Caco-2 (cell line): Measurements from ENCODE around the gene OGA. TPM values are rescaled to one million over a fixed set of nuclear protein-coding genes. Genes with fewer than 3 reads are reported as not detected.

Experiments used
- BruUV-seq: library from RNA; stranded (reverse); fragments of 400-500 nt; replicated peaks from 2 replicates; lab custom pipeline; 2021; lab: Mats Ljungman, UMichigan
- CTCF ChIA-PET: fragments of 300-600 bp; sonication (Branson Sonifier 250); formaldehyde crosslinking; loops from one replicate; lab custom pipeline; 2022; ENCODE audit warnings: antibody characterized with exemption; lab: Charles Lee
- POLR2A ChIA-PET: fragments of 300-600 bp; sonication (Branson Sonifier 250); formaldehyde crosslinking; loops from one replicate; lab custom pipeline; 2022; ENCODE audit warnings: antibody characterized with exemption; lab: Charles Lee
- DNase-seq, 2 experiments: peaks; one replicate each; pipeline versions ENCODE4 v3.0.0 to v3.0.0-alpha.2; 2020 to 2022
- H3K27me3 ChIP-seq: replicated peaks from 2 replicates; pipeline ENCODE4 v1.6.0; 2011; ENCODE audit warnings: low read length; ENCODE audit not compliant: control insufficient read depth, insufficient read depth
- H3K36me3 ChIP-seq: 2 replicates; pipeline ENCODE4 v1.5.1; 2011; ENCODE audit warnings: low read length; ENCODE audit not compliant: control insufficient read depth, insufficient read depth
- H3K4me1 ChIP-seq: fragments of 250-450 bp; sonication (Bioruptor Pico); 2 replicates; pipeline ENCODE4 v1.5.1; 2020; ENCODE audit warnings: mild to moderate bottlenecking
- H3K4me3 ChIP-seq: 2 replicates; pipeline ENCODE4 v1.5.1; 2011; ENCODE audit warnings: low read depth, mild to moderate bottlenecking, control low read depth, low read length
- H3K9me3 ChIP-seq: fragments of 250-450 bp; sonication (Bioruptor Pico); 2 replicates; pipeline ENCODE4 v1.5.1; 2020; ENCODE audit warnings: mild to moderate bottlenecking, moderate library complexity
- H3K27ac Mint-ChIP-seq: one replicate; pipeline ENCODE4 v1.8.0; 2022; ENCODE audit warnings: mixed read lengths; ENCODE audit not compliant: unreplicated experiment
- H3K27me3 Mint-ChIP-seq: one replicate; pipeline ENCODE4 v1.8.0; 2022; ENCODE audit warnings: mixed read lengths; ENCODE audit not compliant: insufficient read depth, unreplicated experiment
- H3K36me3 Mint-ChIP-seq: one replicate; pipeline ENCODE4 v1.8.0; 2022; ENCODE audit warnings: mild to moderate bottlenecking, mixed read lengths; ENCODE audit not compliant: insufficient read depth, unreplicated experiment
- H3K4me1 Mint-ChIP-seq: one replicate; pipeline ENCODE4 v1.8.0; 2022; ENCODE audit warnings: low read depth, mixed read lengths; ENCODE audit not compliant: unreplicated experiment
- H3K4me3 Mint-ChIP-seq: one replicate; pipeline ENCODE4 v1.8.0; 2022; ENCODE audit warnings: mild to moderate bottlenecking, moderate library complexity, mixed read lengths; ENCODE audit not compliant: unreplicated experiment
- H3K9me3 Mint-ChIP-seq: one replicate; pipeline ENCODE4 v1.8.0; 2022; ENCODE audit warnings: mixed read lengths; ENCODE audit not compliant: unreplicated experiment
- CTCF ChIP-seq, 2 experiments: fragments of 200-600 bp in 1 of 2; IDR thresholded peaks; 1 replicate in 1 of 2; 2 replicates in 1 of 2; pipeline versions ENCODE4 v1.5.1 to v1.8.0; 2011 to 2022; ENCODE audit warnings: antibody characterized with exemption in 1 of 2, control low read depth in 1 of 2, inconsistent platforms in 1 of 2, low read depth in 1 of 2, low read length in 1 of 2, mild to moderate bottlenecking in 1 of 2, moderate library complexity in 1 of 2; ENCODE audit not compliant: insufficient read depth in 1 of 2, severe bottlenecking in 1 of 2, unreplicated experiment in 1 of 2
- intact Hi-C: fragments of 100-400 bp; cut with micrococcal nuclease; formaldehyde crosslinking; loops from one replicate; pipeline ENCODE4 v1.10.0; 2022; ENCODE audit not compliant: unreplicated experiment
- total RNA-seq: library from RNA; stranded (reverse); gene quantifications from 2 replicates; pipeline ENCODE4 v1.2.3, GENCODE V29; 2022

The OGA gene
- total RNA-seq, 1 experiment from 2014 or later, result 76.9 TPM

DNA sequence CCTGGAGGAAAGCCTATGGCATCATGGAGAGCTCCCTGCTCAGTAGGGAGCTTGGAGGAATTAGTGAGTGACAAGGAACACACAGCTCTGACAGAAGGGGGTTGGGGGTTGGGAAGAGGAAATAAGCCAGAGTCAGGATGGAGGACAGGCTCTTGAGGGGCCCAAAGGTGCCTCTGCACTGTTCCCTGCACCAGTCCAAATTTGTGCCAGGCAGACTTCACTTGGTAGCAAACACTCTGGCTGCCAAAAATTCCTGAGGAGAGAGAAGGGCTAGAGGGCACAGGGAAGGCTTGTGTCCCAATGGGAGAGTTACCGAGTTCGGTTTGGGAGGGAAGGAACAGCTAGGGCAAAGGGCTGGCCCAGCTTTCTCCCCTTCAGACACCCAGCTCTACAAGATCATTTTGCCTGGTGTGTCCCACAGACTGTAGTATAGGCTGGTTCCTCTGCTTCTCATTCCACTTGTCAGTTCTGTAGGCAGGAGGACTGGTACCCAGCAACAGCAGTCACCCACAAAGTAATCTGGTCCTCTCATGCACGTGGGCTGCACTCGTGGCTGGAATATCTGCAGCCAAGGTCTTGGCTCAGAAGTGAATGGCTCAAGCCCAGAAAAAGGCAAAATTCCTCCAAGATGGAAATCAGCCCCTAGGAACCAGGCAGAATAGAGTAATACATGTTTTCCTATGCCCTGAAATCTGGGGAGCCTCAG is 33.3 kb upstream of the OGA start:
- no peak for DNase-seq
- no peaks in the 10 kb centered on the region for H3K4me1 Mint-ChIP-seq
- no peak overlapping the region for H3K4me3 Mint-ChIP-seq
- H3K4me1 ChIP-seq, result no peaks in the 10 kb centered on the region
- H3K4me3 ChIP-seq, result no peak overlapping the region
- intact Hi-C loops, result no loop called here
- peaks cover 13% of the 10 kb centered on the region for H3K36me3 Mint-ChIP-seq
- CTCF ChIA-PET, result interaction anchor here (0.6 to 1.2 kb wide), 2 partner anchors 11 to 142 kb away, joined by 3 to 5 read pairs; no protein-coding TSS in a partner anchor
- POLR2A ChIA-PET, result no interaction called here
- no peak overlapping the region for H3K27ac Mint-ChIP-seq
- H3K9me3 ChIP-seq, result no peaks in the 10 kb centered on the region
- no peaks in the 10 kb centered on the region for H3K9me3 Mint-ChIP-seq
- no TSS peak for BruUV-seq
- H3K36me3 ChIP-seq, result no peaks in the 10 kb centered on the region; the same call in 1 of the 2 replicates
- H3K27me3 Mint-ChIP-seq, result no peaks in the 10 kb centered on the region
- no peaks in the 10 kb centered on the region for H3K27me3 ChIP-seq
- no peak for TF ChIP-seq CTCF (IDR thresholded peaks at IDR 0.05; ENCODE audit: insufficient read depth in 1 of 2, low read depth in 1 of 2, low read length in 1 of 2, severe bottlenecking in 1 of 2, unreplicated experiment in 1 of 2)

DNA sequence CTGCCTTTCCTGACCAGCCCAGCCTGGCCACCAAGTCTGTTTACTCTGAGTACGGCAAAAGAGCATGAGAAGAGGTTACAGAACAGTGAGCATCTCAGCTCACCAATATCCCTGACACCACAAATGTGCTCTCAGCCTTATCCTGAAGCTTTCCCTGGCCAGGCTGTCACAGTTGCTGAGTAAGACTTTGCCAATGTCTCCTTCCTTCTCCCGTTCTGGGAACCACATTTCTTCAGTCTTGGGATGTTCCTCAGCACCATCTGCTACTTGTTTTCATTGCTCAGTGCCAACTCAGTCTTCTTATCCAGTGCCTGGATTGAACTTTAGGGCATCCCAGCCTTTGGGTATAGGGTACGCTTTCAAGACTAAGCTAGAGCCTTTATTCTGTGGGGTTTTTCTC is 32.5 kb upstream of the OGA start:
- ChIA-PET CTCF (interaction anchor here (0.6 kb wide), 1 partner anchor 24 kb away, joined by 3 read pairs; no protein-coding TSS in a partner anchor), POLR2A (no interaction called here)
- H3K27me3 Mint-ChIP-seq, result no peaks in the 10 kb centered on the region
- no peak overlapping the region for H3K4me3 ChIP-seq
- peaks cover 13% of the 10 kb centered on the region for H3K36me3 Mint-ChIP-seq
- no peaks in the 10 kb centered on the region for H3K4me1 Mint-ChIP-seq
- no peaks in the 10 kb centered on the region for H3K9me3 Mint-ChIP-seq
- no TSS peak for BruUV-seq
- no peak overlapping the region for H3K4me3 Mint-ChIP-seq
- no peak for DNase-seq
- intact Hi-C loops, result no loop called here
- no peaks in the 10 kb centered on the region for H3K4me1 ChIP-seq
- H3K27me3 ChIP-seq, result no peaks in the 10 kb centered on the region
- no peaks in the 10 kb centered on the region for H3K9me3 ChIP-seq
- H3K36me3 ChIP-seq, result no peaks in the 10 kb centered on the region; the same call in 1 of the 2 replicates
- TF ChIP-seq CTCF (IDR thresholded peaks at IDR 0.05; ENCODE audit: insufficient read depth in 1 of 2, low read depth in 1 of 2, low read length in 1 of 2, severe bottlenecking in 1 of 2, unreplicated experiment in 1 of 2), result no peak
- H3K27ac Mint-ChIP-seq, result no peak overlapping the region

GRCh38 chr10:101848894-101849351 is 30.7 kb upstream of the OGA start:
- BruUV-seq, result no TSS peak
- no peaks in the 10 kb centered on the region for H3K9me3 Mint-ChIP-seq
- POLR2A ChIA-PET, result interaction anchor here (0.6 kb wide), 1 partner anchor 20 kb away, joined by 3 read pairs; no protein-coding TSS in a partner anchor
- Histone ChIP-seq H3K36me3 (no peaks in the 10 kb centered on the region; the same call in 1 of the 2 replicates), H3K4me3 (no peak overlapping the region), H3K9me3 (no peaks in the 10 kb centered on the region), H3K27me3 (no peaks in the 10 kb centered on the region), H3K4me1 (no peaks in the 10 kb centered on the region)
- TF ChIP-seq CTCF (IDR thresholded peaks at IDR 0.05; ENCODE audit: insufficient read depth in 1 of 2, low read depth in 1 of 2, low read length in 1 of 2, severe bottlenecking in 1 of 2, unreplicated experiment in 1 of 2), result no peak
- intact Hi-C loops, result no loop called here
- peaks cover 13% of the 10 kb centered on the region for H3K36me3 Mint-ChIP-seq
- DNase-seq, result no peak
- no peak overlapping the region for H3K27ac Mint-ChIP-seq
- H3K4me3 Mint-ChIP-seq, result no peak overlapping the region
- no peaks in the 10 kb centered on the region for H3K27me3 Mint-ChIP-seq
- H3K4me1 Mint-ChIP-seq, result no peaks in the 10 kb centered on the region
- CTCF ChIA-PET, result interaction anchor here (0.6 to 1.7 kb wide), 3 partner anchors 13 to 161 kb away, joined by 4 to 6 read pairs (median 5); no protein-coding TSS in a partner anchor
